HG03558 (cell line): Measurements from ENCODE around the gene FNDC3B.

Source experiments
- ATAC-seq: cut with Tn5 transposase; IDR thresholded peaks from one replicate; pipeline ENCODE4 v1.9.1; 2021; ENCODE audit warnings: moderate number of reproducible peaks; ENCODE audit not compliant: unreplicated experiment; ENCODE audit errors: extremely low read depth

Gene FNDC3B

GRCh38 chr3:172143739-172144497, 104.5 kb downstream of the FNDC3B start:
- ATAC-seq: no peak

DNA sequence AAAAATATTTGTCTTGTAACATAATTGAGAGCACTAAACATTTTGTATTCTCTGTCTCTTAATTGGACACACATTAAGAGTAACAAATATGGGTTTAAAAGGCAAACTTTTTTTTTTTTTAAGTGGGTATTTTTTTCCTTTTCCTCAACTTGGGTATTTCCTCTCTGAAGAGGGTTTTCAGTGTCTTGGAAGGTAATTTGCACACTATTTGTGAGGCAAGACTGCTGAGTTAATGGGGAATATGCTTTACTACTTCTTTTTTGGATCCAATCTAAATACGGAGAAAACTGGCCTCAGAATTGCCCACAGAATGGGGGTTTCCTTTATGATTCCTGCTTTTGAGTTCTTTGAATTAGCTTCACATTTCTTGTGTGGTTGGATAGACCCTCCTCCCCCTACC, 105.2 kb downstream of the FNDC3B start:
- ATAC-seq: no peak

DNA sequence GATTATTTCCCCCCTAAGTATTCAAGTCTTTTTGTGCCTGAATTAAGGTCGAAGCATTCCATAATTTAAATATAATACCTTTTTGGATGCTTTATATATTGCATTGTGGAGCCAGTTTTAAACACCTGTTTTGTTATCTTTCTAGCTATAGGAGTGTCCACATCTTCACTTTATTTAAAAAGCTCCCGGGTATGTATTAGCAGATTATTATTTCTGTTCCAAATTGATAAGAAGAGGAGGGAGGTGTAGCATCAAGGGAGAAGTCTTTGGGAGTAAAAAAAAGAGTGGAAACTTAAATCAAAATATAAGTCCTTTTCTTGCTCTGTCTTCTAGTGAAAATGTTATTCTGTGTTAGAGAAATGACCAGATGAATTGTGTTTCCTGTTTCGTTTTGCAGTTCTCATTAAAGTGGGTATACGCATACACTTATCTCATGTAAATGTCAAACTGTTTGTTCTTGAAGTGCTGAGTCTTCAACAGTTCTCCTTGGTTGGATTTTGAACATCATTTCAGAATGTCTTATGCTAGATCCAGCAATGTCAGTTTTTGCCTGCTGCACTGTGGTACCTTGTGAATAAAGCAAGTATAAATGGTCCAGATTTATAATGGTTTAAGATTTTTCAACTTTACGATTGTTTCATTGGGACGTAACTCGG, 105.8 kb downstream of the FNDC3B start:
- peak; percentile 28 for ATAC-seq

- no peak for ATAC-seq
These were observed 107.0 kb downstream of the FNDC3B start for GRCh38 chr3:172146349-172146748.

GRCh38 chr3:172147113-172147818, 107.9 kb downstream of the FNDC3B start:
- no peak for ATAC-seq

- no peak for ATAC-seq
These were observed 108.9 kb downstream of the FNDC3B start for GRCh38 chr3:172148241-172148640.

DNA sequence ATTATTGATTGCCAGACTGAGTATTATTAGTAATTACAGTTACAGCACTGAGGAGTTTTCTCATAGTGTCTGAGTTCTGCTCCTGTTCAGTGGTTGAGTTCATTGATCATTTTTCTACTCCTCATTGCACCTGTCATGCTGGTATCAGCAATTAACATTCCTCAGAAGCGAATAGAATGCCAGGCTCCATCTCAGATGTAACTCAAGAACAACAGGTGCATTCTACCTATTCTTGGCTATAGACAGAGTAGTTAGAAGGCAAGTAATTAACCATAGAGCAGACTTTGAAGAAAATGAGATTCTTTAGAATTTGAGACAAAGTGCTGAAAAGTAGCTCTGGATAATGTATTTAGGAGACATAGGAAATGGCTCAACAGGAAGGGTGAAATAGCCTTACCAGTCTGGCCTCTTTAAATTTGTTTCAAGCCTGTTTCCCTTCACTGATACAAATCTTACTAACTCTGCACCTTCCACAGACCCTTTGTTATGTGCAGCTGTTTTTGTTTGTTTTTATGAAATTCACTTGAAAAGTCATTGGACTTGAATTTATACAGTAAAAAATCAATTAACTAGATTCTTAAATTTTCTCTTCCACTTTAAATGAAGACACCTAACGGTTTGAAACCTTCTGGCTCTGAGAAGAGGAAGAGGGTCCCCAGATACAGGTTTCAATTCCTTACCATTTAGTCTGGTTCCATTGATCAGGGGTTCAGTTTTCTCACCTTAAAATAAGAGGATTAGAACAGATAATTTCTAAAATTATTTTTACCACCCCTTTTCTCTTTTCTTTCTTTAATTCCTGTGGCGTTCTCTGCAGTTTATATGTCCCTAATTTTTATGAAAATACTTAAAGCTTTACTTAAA, 109.6 kb downstream of the FNDC3B start:
- no peak for ATAC-seq

GRCh38 chr3:172150268-172150667, 110.9 kb downstream of the FNDC3B start:
- ATAC-seq: no peak

- no peak for ATAC-seq
These were observed 111.7 kb downstream of the FNDC3B start for GRCh38 chr3:172150913-172151650.

DNA sequence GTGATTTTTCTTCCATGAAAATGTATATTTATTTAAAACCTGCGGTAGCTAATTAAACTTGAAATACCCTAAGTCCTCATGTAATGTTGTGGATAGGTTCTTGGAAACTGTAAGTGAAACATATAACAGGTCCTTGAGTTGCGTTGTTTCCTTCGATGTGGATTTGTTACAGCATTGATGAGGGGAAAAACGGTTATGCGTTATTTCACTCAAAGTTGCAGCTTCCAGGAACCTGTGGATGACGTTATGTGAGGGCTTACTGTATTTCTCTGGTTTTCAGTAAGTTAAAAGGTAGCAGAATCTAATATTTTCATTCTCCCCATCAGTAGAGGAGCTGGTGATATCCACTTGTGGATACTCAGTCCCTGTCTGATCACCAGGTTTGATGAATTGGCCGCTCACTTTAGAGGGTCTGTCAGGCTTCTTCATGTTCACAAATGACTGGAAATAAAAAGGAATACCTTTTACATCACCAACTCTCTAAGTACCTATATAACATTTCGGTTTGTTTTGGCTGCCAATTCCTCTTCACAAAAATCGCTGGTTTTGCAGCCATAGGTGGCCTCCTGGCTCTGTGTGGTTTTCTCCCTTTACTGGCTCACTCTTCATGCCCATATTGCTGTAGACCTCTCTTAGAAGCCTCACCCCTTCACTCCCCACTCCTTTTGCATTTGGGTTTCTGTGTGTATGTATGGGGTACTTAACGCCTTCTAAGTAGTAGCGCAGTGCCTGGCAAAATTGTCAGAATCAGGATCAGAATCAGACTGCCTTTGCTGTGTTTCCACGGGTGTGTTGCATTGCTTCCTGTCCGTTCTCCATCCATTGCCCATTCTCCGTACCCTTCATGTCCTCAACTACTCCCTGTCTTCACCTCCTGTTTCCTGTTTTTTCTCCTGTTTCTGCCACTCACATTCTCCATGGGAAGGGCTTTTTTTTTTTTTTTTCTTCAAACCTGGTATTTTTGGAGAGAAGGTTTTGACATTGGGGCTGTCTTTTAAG, 112.6 kb downstream of the FNDC3B start:
- no peak for ATAC-seq

DNA sequence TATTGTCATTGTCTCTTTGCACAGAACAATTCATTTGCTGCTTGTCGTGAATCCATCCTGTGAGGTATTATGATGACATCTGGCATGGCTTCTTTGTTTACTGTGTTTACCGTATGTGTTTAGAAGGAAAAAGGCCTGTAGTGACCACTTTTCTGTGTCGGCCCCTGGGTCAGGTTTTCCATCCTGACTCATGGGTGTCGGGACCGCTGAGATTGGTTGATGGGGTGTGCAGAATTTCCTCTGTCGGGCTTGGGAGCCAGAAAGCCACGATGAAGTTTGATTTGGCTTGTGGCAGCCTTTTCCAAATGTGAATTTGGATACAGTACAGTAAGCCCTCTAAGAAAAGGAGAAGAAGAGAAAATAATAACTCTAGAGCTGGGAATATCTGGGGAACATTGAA, 113.5 kb downstream of the FNDC3B start:
- no peak for ATAC-seq

GRCh38 chr3:172153335-172153861, 114.0 kb downstream of the FNDC3B start:
- ATAC-seq: peak; percentile 55

DNA sequence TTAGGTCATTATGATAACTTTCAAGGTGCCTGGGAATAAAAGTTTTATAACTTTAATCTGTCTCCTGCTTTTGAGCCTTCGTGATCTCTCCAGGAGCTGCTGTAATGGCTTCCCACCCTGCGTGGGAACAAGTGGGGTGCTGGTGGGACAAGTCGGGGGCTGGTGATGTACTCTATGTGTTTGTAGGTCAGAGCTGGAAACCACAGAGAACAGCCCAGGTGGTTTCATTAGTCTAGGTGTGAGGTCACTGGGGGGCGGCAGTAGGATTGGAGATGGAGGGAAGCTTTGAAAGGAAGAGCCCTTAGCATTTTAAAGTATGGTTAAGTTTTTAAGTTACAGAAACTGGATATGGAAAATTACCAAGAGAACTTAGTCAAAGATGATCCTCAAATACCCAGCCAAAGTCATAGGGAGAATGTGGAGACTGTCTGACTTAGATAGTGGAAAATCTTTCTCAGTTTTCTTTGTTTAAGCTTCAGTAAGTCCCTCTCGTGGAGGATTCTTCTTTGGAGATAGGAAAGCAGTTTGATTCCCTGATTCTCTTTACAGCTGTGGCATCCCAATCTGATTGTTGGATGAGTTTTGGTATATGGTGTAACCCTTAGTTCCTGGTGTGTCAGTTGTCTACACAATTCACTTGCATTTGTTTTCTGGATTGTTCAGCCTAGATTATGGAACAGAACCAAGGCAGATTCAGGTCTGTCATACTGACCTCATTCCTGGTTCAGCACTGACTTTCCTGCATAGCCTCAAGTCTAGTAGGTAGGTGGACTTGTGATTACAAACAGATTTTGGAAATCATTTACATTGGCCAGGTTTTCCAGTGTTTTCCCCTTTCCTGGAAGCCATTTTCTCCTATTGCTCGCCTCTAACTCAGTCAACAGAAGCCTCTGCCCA, 115.6 kb downstream of the FNDC3B start:
- no peak for ATAC-seq

GRCh38 chr3:172155897-172156585, 116.7 kb downstream of the FNDC3B start:
- ATAC-seq: no peak

DNA sequence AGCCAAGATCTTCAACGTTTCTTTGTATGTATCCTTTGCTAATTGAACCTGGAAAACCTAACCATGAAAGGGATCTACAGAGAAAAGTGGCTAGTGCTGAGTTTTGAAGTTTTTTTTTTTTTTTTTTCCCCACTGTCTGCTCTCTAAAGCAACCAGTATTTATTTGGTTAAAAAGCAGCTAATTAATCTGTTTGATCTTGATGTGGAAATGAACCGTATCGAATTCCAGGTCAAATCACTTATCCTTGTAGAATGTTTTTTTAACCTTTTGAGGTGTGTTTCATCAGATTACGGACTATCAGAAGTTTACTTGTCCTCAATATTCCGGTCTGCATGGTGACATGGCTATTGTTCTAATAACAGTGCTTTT, 117.2 kb downstream of the FNDC3B start:
- ATAC-seq: no peak

DNA sequence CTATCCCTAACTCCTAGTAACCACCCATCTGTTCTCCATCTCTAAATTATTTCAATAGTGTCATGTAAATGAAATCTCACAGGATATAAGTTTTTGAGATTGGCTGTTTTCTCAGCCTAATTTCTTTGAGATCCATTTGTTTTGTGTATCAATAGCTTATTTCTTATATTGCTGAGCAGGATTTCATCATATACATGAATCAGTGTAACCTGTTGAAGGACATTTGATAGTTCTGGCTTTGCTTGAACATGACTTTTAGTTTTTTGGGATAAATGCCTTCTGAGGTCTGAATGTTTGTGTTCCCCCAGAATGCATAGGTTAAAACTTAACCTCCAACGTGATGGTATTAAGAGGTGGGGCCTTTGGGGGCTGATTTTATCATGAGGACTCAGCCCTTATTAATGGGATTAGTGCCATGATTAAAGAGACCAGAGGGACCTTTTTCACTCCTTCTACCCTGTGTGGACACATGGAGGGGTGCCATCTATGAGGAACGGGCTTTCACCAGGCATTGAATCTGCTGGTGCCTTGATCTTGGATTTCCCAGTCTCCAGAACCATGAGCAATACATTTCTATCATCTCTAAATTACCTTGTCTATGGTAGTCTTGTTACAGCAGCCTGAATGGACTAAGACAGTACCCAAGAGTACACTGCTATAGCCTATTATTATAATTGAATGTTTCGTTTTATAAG, 118.3 kb downstream of the FNDC3B start:
- no peak for ATAC-seq
